ENCODE data around the gene UNC5B.

UNC5B gene

DNA sequence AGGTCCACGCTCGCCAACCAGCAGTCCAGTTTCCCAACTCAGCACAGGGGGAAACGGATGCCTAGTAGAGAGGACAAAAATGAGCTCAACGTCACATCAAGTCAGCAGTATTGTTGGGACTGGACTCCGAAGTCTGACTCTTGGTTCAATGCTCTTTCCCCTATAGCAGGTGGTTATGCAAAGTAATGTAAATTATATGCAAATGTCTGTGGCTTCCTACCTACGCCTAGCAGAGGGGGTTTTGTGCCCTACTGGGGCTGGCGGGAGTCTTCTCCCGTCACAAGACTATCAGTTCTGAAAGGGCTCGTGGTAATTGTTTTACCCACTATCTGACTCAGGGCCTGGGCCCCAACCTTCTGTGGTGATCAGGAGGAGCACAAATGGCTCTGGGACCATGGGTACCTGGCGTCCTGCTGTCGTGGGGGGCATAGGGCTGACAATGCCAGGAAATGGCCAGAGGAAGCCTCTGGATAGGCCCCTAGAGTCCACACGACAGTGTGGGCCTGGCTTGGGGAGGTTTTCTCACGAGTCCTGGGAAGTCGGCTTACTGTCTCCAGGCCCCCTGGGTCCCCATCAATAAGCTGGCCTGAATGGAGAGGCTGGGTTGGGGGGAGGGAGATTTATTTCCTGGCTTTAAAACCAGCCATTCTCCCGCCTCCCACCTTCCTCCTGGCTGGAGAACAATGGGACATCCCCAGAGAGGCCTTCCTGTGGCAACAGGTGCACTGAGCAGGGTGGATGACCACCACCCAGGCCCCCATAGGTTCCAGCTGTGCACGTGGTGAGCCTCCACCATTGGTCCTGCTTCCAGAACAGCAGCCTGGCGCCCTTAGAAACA lies 41.8 kb downstream of the UNC5B start:
- no peak for DNase-seq

DNA sequence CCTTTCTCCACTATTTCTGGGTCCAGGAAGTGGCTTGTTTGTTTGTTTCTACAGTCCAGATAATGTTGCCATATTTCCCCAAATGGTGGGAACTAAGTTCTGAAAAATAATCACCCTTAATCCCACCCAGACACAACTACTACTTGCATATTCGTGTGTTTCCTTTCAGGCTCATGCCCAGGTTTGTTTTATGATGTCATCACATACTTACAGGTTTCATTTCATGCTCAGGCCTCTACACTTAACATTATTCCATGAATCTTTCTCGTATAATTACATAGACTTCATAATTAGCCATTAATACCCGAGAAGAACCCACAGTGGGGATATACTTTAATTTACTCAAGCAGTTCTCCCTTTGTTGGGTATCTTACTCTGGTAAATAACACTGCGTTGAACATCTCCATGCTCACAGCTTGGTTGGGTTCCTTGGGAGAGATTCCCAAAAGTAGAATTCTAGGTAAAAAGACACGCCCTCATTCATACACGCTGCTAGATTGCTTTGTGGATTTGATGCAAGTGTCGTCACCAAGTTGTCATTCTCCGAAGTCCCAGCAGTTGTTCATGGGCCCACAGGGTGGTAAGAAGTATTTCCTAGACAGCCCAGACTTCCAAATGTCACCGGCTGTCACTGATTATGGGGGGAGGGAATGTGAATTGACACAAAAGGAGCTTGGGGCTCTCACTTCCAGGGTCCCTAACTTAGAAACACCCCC lies 42.6 kb downstream of the UNC5B start:
- DNase-seq, result no peak

DNA sequence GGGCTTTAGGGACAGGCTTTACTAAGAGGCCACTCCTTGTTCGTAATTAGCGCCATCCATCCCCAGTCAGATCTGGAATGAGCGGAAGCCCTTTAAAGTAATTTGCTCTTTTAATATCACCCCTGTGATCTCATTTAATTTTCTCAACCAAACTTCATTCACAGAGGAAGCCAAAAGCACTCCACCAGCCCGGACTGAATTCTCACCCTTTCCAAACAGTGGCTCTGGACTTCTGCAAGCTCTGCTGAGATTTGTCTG lies 43.1 kb downstream of the UNC5B start:
- DNase-seq, result peak in 1 of 58 donors; percentile 27

DNA sequence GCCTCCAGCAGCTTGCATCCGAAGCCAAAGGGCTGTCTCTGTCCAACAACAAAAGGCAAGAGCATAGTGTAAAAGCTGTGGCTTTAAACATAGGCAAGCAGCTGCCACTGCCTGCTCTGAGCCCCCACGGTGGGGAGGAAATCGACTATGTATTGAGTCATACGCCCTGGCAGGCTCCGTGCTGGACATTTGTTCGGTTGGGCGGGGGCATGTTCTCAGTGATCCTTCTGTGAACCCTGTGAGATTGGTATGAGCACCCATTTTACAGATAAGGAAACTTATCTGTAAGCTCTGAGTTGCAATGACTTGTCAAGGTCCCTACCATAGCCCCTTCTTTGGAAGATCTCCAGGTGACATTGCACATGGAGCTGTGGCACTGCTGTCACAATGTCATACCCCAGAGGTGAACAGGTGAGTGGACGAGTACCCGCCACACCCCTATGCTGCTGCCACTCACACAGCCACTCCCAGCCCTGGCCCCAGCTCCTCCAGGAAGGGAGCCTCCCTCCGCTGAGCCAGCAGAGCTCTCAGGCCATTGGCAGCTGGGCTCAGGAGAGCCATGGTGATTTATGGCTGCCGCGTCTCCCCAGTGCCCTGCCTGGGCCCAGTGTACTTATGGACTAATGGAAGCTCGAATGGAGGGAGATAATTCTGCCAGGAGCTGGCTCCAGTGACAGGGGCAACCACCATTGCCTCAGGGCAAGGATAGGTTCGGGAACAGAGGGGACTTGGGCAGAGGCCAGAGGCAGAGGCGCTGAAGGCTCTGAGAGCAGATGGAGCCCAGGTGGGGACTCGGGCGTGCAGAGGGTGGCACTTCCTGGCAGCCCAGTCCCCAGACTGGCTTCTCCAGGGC lies 43.7 kb downstream of the UNC5B start:
- DNase-seq, result peak in 5 of 58 donors; percentile 23 to 66 (median 33)

DNA sequence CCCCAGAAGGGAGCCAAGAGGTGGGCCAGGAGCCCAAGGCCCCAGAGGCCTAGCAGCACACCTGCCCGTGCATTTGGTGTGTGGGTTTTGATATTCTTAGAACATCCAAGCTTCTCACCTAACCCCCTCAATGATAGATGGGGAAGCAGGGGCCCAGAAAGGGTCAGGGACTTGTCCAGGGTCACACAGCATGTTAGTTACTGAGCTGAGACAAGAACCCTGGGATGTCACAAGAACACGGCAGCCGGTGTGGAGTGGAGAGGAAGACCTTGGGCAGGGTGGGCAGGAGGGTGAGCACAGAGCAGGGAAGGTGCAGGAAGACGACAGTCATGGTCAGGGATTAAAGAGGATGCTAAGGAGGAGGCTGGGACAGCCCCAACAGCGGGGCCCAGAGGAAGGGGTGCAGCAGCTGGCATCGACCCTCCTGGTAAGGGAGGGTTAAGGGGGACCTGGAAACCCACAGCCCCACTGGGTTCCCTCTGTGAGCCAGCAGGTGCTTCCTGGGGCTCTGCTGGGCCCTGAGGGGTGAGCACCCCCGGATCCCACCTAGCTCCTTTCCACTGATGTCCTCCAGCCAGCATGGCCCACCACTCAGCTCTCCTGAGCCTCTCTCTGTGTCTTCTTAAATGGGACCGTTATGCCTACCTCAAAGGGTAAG lies 44.4 kb downstream of the UNC5B start:
- DNase-seq, result no peak

DNA sequence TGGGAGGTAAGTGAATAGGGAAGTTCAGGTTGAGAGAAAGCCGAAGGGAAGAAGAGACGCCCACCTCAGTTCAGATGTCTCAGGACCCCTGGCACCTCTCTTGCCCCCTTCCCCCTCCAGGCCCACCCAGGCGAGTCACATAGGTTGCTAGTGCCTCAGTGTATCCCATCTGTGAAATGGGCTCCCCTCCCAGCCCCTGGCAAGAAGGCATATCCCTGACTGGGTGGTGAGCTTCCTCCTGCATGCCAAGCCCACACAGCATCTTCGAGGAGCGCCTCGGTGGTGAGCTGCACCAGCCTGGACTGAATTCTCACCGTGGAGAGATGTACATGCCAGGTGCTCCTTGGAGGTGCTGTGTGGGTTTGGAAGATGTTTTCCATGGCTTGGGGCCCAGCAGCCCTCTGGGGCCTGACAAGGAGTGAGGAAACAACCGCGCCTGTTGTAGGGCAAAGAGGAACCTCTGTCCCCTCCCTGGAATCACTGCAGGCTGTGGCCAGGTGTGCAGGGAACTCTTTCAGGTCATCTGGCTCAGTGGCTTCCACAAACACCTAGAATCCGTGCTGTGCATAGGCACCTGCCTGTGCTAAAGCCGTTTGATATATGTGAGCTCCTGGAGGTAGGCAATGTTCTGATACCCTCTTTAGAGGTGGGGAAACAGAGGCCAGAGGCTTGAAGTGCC lies 45.1 kb downstream of the UNC5B start:
- no peak for DNase-seq

DNA sequence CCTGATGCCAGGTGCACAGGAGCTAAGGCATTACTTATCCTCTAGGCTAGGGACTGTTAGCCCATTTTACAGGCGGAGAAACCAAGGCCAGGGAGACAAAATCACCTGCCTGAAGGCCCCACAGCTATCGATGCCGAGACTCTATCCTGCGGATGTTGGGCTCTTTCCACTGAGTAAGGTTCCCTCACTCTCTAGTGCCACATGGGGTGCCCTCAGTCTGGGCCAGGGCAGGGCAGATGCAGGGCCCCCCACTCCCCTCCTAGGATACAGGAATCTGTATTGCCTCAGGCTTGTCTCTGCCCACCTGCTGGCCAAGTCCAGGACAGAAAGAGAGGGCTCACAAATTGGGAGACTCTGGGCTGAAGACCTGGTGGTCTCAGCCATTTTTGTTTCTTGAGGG lies 45.7 kb downstream of the UNC5B start:
- DNase-seq, result no peak

DNA sequence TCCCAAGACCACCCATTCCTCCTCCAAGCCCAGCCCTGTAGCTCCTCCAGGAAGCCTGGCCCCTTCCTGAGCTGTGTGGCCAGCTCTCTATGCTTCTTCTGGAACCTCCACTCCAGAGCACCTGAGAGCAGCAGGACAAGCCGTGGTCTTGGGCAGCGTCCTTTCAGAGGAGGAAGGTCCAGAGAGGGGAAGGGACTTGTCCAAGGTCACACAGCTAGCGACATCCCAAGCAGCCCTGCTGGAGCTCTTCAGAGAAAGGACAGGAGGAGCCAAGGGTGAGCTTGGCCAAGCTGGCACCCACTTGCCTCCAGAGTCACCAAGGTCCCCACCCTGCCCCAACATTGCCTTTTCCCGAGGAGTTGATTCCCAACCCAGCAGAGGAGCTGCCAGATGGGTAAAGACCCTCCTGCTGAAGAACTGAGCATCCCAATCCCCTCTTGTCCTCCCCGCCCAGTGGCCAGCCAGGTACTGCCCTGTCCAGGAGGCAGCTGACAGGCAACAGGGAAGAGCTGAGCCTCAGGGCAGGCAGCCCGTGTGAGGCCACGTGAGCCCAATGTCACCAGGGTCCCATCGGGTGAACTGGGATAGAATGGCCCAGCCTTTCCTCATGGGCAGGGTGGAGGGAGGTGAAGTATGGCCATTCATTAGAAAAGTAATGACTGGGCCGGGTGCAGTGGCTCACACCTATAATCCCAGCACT lies 46.2 kb downstream of the UNC5B start:
- DNase-seq, result no peak

DNA sequence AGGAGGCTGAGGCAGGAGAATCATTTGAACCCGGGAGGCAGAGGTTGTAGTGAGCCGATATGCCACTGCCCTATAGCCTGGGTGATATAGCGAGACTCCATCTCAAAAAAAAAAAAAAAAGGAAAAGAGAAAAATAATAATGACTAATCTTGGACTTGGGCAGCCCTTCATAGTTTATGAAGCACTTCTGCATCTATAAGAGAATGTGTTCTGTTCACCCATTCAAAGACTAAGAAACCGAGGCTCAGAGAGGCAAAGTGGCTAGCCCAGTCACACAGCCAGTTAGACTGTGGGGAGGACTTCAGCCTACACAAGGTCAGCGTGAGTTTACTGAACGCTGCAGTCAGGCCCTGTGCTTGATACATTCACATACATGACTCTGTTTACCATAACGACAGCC lies 46.9 kb downstream of the UNC5B start:
- DNase-seq, result no peak

DNA sequence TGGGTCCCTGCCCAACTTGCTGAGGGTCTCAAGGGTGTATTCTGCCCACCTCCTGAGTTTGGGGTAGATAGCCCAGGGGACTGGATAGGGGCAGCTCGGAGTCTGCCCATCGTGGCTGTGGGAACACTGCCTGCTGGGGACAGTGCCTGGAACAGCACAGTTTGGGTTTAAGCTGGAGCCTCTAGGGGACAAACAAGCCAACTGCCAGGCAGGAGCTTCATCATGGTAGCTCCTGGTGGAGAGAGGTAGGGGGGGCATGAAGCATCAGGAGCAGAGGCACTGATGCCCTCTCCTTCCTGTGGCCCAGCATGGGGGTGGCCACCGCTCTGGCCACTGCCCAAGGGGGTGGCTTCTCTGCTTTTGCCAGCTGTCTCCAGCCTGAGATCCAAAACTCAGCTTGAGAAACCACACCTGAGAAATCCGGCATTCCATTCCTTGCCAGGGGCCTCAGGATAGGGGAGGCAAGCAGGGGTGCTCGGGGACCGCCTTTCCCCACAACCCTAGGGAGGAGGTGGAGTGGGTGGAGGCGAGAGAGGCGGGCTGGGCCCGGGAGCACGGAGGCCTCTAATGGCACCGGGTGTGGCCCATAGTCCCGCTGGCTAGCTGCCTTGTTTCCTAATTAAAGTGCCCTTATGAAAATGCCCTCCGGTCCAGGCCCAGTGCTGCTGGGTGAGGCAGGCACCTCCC lies 47.6 kb downstream of the UNC5B start:
- DNase-seq, result peak in 3 of 58 donors; percentile 18 to 62 (median 47)

DNA sequence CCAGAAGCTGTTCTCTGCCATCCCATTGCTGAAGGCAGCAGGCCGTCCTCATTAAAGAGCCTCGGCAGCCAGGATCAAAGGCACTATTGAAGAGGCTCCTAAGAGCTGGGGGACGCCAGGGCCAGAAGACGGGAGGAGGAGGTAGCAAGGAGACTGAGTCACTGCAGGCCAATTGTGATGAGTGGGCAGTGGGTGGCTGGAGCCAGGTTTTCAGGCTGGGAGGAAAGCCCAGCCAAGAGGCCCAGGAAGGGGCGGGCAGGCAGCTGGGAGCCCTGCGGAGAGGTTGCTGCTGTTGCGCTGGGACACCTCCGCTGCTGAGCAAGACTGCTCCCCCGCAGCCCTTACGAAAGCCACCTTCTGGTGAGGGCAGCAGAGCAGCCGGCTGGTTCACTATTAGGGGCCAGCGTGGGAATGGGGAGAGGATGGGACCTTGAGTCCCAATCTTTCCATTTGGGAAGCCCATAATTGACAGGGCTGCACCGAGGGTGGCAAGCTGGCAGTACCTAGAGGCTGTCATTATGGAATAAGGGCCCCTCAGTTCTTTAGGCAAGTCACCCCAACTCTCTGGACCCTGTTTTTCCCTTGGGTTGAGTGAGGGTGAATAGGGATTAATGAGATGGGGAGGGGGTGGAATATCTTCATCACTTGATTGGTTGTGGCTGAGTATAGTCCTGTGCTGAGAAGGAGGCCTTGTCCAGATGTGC lies 48.4 kb downstream of the UNC5B start:
- peak in 52 of 58 donors; percentile 18 to 84 (median 59) for DNase-seq

DNA sequence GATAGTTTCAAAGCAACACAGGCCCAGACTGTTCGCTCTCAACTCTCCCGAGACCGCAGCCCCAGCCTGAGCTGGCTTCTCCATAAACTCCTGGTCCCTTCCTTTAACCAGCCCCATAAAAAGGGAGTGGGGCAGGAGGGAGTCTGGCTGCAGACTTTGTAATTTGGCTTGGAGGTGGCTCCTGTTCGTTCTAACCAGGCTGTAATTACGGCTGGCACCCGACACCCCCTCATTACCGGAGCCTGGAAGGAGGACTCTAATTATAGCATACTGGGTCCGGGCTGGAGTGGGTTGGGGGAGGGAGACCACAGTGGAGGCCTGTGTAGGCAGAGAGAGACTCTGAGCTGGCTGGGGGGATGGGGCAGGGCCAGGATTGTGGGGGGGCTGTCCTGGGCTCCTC lies 49.7 kb downstream of the UNC5B start:
- peak in 22 of 58 donors; percentile 20 to 81 (median 38) for DNase-seq

DNA sequence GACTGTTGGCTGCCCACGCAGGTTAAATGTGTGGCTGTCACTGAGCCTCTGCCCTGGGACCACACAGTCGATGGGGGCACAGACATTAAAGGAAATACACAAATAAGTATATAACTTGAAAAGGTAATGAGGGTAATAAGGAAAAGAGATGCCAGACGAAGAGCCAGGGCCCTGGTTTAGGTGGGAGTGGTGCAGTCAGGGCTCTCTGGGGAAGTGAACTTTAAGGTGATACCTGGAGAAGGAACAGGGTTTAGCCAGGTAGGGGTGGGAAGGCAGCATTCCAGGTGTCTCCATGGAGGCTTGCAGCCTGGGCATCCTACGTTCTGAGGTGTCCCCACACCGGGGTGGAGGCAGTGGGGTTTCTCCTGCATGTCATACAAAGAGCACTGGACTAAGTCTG lies 50.4 kb downstream of the UNC5B start:
- DNase-seq, result no peak

DNA sequence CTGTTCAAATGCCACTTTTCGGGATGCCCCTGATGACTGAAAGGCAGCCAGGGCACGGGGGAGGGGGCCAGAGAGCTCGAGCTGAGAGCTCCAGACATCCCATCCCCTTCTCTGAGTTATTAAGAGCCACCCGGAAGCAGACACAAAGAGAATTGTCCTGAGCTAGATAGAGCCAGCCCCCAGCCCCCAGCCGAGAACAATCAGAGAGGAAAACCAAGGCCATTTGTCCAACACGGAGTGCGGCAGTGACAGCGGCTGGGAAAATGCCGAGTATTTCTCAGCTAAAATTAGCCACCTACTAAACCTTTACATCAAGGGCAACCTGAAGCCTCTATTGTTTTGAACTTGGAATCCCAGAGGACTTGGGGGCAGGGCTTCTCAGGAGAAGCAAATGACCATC lies 51.0 kb downstream of the UNC5B start:
- peak in 31 of 58 donors; percentile 12 to 79 (median 45) for DNase-seq

DNA sequence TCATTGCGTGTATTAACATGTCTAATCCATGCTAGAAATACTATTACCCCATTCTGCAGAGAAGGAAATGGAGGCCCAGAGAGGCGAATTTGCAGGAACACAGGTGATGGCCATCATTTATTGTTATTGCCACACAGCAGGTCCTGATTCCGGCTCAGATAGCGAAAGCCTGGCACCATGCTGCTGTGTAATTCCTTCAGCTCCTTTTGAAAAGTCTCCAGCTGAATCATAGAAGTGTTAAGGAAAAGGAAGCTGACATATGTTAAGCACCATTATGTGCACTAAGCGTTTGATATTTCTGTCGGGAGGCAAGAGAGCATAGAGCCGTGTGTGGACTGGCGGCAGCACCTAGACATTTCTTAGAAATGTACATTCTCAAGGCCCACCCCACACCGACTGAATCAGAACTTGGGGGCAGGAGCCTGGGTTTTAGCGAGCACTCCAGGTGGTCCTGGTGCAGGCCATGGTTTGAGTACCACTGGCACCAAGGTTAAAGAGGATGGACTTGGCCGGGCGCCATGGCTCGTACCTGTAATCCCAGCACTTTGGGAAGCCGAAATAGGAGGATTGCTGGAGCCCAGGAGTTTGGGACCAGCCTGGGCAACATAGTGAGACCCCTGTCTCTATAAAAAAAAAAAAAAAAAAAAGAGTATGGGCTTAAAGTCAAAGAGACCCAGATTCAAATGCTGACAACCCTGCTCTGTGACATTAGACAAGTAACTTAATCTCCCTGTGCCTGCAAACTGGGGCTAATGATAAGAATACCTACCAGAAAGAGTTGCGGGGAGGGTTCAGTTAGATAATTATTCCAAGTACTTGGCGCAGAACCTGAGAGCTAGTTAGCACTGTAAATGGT lies 52.2 kb downstream of the UNC5B start:
- DNase-seq, result peak in 2 of 58 donors; percentile 12 to 41

DNA sequence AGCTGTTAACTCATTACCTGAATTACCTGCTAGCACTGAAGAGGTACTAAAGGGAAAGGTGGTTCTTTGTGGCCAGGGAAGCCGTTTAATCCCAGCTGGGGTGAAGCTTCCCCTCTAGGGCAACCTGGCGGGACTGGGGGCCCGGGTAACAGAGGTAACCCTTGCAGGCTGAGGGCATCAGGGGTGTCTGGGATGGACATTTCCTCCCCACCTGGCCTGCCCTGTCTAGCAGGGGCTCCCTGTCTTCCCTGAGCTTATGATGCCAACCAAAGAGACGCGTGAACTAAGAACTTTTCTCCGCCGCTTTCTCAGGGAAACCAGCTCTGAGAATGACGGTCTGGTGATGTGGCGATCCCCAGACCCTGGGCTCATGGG lies 52.8 kb downstream of the UNC5B start:
- no peak for DNase-seq

DNA sequence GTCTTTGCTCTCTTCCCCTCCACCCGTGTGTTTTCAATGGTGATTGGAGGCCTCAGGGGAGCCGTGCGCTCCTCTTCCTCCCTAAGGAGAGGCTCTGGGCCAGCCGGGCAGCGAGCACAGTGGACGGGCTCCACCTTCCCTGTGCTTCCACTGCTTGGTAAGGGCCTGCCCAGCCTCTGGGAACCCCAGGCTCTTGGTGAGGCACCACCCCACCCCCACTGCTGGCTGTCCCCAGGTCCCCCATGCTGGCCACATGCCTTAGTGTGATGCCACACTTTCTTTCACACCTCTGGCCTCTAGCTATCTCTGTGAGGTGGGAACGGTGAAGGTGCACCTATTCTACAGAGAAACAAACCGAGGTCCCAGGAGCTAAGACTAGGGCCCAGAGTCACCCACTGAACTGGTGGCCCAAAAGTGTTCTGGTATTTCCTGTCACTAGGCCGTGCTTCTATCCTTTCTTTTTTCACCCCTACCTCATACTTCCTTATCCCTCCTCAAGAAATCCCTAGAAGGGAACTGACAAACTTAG lies 53.3 kb downstream of the UNC5B start:
- no peak for DNase-seq

All from anterior cingulate cortex (tissue), 58 donors.